Measurements from ENCODE around the gene KIAA0232.

Gene KIAA0232

GRCh38 chr4:6851431-6851830, 68.9 kb downstream of the KIAA0232 start:
- H3K4me1 Mint-ChIP-seq (ENCODE audit: low read depth), result peaks cover 31% of the 10 kb centered on the region
- peaks cover 76% of the 10 kb centered on the region for H3K36me3 Mint-ChIP-seq (ENCODE audit: low read depth)
- peaks cover 5% of the 10 kb centered on the region for H3K9me3 Mint-ChIP-seq
- no peaks in the 10 kb centered on the region for H3K27me3 Mint-ChIP-seq
- no peak overlapping the region for H3K4me3 Mint-ChIP-seq
- no peak for DNase-seq
- no peak overlapping the region for H3K27ac Mint-ChIP-seq

DNA sequence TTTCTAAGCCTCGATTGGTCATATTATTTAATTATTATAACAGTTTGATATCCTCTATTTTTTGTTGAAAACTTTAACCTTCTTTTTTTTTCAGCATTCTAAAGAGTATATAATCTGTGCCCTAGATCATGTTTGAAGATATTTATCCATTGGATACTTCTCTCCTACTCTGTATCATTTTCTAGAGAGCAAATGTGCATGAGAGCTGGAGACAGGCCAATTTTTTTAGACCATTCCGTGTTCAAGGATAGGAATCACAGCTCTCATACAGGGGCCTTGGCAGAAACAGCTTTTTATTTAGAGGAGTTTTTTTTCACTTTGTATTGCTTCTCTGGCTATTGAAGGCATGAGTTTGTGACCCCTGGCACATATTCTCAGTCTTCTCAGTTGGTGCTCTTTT, 69.4 kb downstream of the KIAA0232 start:
- Mint-ChIP-seq H3K36me3 (ENCODE audit: low read depth) (peaks cover 78% of the 10 kb centered on the region), H3K9me3 (peaks cover 5% of the 10 kb centered on the region), H3K4me1 (ENCODE audit: low read depth) (peaks cover 34% of the 10 kb centered on the region)

DNA sequence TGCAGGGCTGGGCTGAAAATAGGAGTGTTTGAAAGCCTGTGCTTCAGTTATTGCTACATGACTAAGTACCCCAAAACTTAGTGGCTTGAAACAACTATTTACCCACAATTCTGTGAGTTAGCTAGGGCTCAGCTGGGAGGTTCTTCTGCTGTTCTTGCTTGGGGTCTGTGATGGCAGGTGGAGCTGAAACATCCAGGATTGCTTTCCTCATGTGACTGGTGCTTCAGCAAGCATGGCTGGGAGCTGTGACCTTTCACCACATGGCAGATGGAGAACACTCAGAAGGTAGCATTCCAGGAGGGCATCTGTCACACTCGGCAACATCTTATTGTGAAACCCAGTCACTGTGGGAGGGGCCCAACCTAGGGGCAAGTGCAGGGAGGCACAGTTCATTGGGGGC, 70.1 kb downstream of the KIAA0232 start:
- Mint-ChIP-seq H3K4me1 (ENCODE audit: low read depth) (peaks cover 34% of the 10 kb centered on the region), H3K27me3 (no peaks in the 10 kb centered on the region), H3K4me3 (no peak overlapping the region), H3K27ac (no peak overlapping the region), H3K9me3 (peaks cover 5% of the 10 kb centered on the region), H3K36me3 (ENCODE audit: low read depth) (peaks cover 79% of the 10 kb centered on the region)
- no peak for DNase-seq

More for the DNA sequence above, 69.4 kb downstream of the KIAA0232 start:
- no peak overlapping the region for H3K4me3 Mint-ChIP-seq
- DNase-seq, result no peak
- no peaks in the 10 kb centered on the region for H3K27me3 Mint-ChIP-seq
- H3K27ac Mint-ChIP-seq, result no peak overlapping the region

GRCh38 chr4:6854098-6854744, 71.7 kb downstream of the KIAA0232 start:
- H3K27ac Mint-ChIP-seq, result peak overlapping the region; percentile 33
- H3K9me3 Mint-ChIP-seq, result peaks cover 5% of the 10 kb centered on the region
- no peaks in the 10 kb centered on the region for H3K27me3 Mint-ChIP-seq
- no peak overlapping the region for H3K4me3 Mint-ChIP-seq
- peaks cover 35% of the 10 kb centered on the region for H3K4me1 Mint-ChIP-seq (ENCODE audit: low read depth)
- DNase-seq, result no peak
- H3K36me3 Mint-ChIP-seq (ENCODE audit: low read depth), result peaks cover 77% of the 10 kb centered on the region

DNA sequence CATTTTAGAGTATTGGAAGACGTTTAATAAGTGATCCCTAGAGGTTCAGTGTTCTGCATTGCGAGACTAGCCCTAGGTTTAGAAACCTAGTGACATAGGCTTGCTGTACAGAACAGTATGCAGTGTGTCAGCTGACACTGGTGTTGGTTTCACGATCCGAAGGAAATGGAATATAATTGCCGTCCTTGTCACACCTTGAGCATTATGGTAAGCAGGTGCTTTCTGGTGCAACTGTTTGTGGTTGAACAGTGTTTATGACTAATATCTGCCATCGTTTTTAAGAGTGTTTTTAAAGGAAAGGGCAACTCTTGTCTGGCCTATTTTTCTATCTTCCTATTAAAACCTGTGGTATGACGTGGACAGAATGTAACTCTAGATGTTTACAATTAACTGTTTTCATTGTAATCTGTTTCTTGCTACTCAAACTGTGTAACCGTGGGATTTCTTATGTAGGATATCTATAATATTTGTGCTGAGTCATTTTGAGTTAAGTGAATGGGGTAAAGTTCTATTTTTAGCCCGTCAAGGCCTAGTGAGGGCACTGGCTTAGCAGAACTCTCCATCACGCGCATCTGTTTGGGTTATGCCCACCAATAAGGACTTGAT, 73.3 kb downstream of the KIAA0232 start:
- peaks cover 75% of the 10 kb centered on the region for H3K36me3 Mint-ChIP-seq (ENCODE audit: low read depth)
- no peak overlapping the region for H3K4me3 Mint-ChIP-seq
- H3K27me3 Mint-ChIP-seq, result no peaks in the 10 kb centered on the region
- H3K9me3 Mint-ChIP-seq, result peaks cover 5% of the 10 kb centered on the region
- peaks cover 35% of the 10 kb centered on the region for H3K4me1 Mint-ChIP-seq (ENCODE audit: low read depth)
- H3K27ac Mint-ChIP-seq, result peak overlapping the region; percentile 92
- no peak for DNase-seq

DNA sequence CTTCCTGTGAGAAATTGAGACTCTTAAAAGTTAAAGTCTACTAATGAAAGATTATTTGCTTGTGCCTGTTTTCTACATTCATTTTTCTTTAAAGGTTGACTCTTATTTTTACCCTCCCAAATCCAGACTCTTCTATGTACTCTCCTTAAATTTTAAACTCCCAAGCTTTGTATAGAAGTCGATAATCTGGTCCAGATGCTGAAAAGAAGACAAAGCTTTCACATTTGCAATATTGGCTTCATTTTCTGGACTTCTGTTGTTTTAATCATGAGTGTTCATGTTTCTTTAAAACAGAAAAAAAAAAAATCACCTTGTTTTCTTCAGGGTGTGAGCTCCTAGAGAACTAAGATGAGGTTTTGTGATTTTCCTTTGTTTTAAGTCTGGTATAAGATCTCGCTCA, 73.9 kb downstream of the KIAA0232 start:
- peaks cover 5% of the 10 kb centered on the region for H3K9me3 Mint-ChIP-seq
- H3K36me3 Mint-ChIP-seq (ENCODE audit: low read depth), result peaks cover 75% of the 10 kb centered on the region
- H3K27me3 Mint-ChIP-seq, result no peaks in the 10 kb centered on the region
- no peak for DNase-seq
- H3K4me3 Mint-ChIP-seq, result no peak overlapping the region
- peaks cover 35% of the 10 kb centered on the region for H3K4me1 Mint-ChIP-seq (ENCODE audit: low read depth)
- H3K27ac Mint-ChIP-seq, result peak overlapping the region; percentile 92

- Mint-ChIP-seq H3K4me3 (no peak overlapping the region), H3K36me3 (ENCODE audit: low read depth) (peaks cover 75% of the 10 kb centered on the region), H3K4me1 (ENCODE audit: low read depth) (peaks cover 35% of the 10 kb centered on the region), H3K9me3 (peaks cover 5% of the 10 kb centered on the region), H3K27me3 (no peaks in the 10 kb centered on the region), H3K27ac (peak overlapping the region; percentile 61)
- no peak for DNase-seq
Observed at GRCh38 chr4:6857009-6857882, 74.7 kb downstream of the KIAA0232 start.

GRCh38 chr4:6858997-6859396, 76.5 kb downstream of the KIAA0232 start:
- no peaks in the 10 kb centered on the region for H3K9me3 Mint-ChIP-seq
- H3K27me3 Mint-ChIP-seq, result no peaks in the 10 kb centered on the region
- no peak for DNase-seq
- no peak overlapping the region for H3K27ac Mint-ChIP-seq
- H3K4me1 Mint-ChIP-seq (ENCODE audit: low read depth), result peaks cover 27% of the 10 kb centered on the region
- no peak overlapping the region for H3K4me3 Mint-ChIP-seq
- H3K36me3 Mint-ChIP-seq (ENCODE audit: low read depth), result peaks cover 75% of the 10 kb centered on the region

- peaks cover 22% of the 10 kb centered on the region for H3K4me1 Mint-ChIP-seq (ENCODE audit: low read depth)
Observed at GRCh38 chr4:6859543-6859942, 77.0 kb downstream of the KIAA0232 start.

GRCh38 chr4:6868386-6868785, 85.9 kb downstream of the KIAA0232 start:
- DNase-seq, result no peak
- peaks cover 81% of the 10 kb centered on the region for H3K36me3 Mint-ChIP-seq (ENCODE audit: low read depth)
- H3K4me1 Mint-ChIP-seq (ENCODE audit: low read depth), result no peaks in the 10 kb centered on the region
- no peak overlapping the region for H3K4me3 Mint-ChIP-seq
- no peaks in the 10 kb centered on the region for H3K9me3 Mint-ChIP-seq
- H3K27me3 Mint-ChIP-seq, result no peaks in the 10 kb centered on the region
- peak overlapping the region; percentile 18 for H3K27ac Mint-ChIP-seq

More at GRCh38 chr4:6859543-6859942, 77.0 kb downstream of the KIAA0232 start:
- Mint-ChIP-seq H3K4me3 (no peak overlapping the region), H3K27me3 (no peaks in the 10 kb centered on the region), H3K27ac (peak overlapping the region; percentile 26), H3K36me3 (ENCODE audit: low read depth) (peaks cover 76% of the 10 kb centered on the region), H3K9me3 (no peaks in the 10 kb centered on the region)
- DNase-seq, result no peak

DNA sequence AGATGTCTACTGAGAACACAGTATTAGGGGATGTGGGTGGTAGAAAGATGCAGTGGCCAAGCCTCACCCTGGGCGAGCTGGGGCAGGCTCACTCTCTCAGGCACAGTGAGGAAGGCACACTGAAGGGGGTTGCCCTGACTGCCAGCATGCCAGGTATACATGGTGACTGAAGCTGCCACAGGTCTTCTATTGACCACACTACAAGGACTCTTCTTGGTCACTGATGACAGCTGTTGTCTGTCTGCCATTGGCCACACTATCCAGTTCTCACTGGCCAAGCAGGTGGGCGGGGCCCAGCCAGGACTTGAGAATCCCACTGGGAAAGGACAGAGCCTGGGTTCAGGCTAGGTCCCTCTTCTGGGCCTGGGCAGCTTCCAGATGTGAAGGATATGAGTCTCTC, 87.4 kb downstream of the KIAA0232 start:
- DNase-seq, result no peak
- no peaks in the 10 kb centered on the region for H3K27me3 Mint-ChIP-seq
- no peak overlapping the region for H3K4me3 Mint-ChIP-seq
- H3K4me1 Mint-ChIP-seq (ENCODE audit: low read depth), result no peaks in the 10 kb centered on the region
- H3K36me3 Mint-ChIP-seq (ENCODE audit: low read depth), result peaks cover 82% of the 10 kb centered on the region
- no peaks in the 10 kb centered on the region for H3K9me3 Mint-ChIP-seq
- H3K27ac Mint-ChIP-seq, result no peak overlapping the region

DNA sequence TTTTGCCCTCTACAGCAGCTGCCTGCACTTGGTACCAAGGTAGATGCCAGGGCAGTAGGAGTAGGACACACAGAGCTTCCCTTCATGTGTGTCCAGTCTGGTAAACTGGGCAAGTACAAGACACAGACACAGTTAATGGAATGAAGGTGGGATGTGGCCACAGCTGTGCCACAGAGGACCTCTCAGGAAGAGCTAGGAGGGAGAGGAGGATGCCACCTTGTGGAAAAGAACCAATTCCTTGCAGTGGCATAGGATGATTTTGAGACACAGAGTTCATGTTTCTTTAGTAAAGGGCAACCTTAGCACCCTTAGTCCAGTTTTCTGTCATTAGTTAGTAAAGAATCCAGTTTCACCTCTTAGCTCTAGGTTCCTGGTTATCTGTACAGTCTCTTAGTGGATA, 90.8 kb downstream of the KIAA0232 start:
- Mint-ChIP-seq H3K9me3 (no peaks in the 10 kb centered on the region), H3K36me3 (ENCODE audit: low read depth) (peaks cover 80% of the 10 kb centered on the region), H3K4me1 (ENCODE audit: low read depth) (no peaks in the 10 kb centered on the region), H3K27ac (no peak overlapping the region), H3K27me3 (no peaks in the 10 kb centered on the region), H3K4me3 (no peak overlapping the region)
- no peak for DNase-seq

- H3K4me1 Mint-ChIP-seq (ENCODE audit: low read depth), result no peaks in the 10 kb centered on the region
- no peaks in the 10 kb centered on the region for H3K27me3 Mint-ChIP-seq
- peaks cover 80% of the 10 kb centered on the region for H3K36me3 Mint-ChIP-seq (ENCODE audit: low read depth)
- H3K27ac Mint-ChIP-seq, result no peak overlapping the region
- H3K4me3 Mint-ChIP-seq, result no peak overlapping the region
- no peaks in the 10 kb centered on the region for H3K9me3 Mint-ChIP-seq
- DNase-seq, result peak; percentile 83
Observed at GRCh38 chr4:6873792-6874461, 91.4 kb downstream of the KIAA0232 start.

- H3K4me3 Mint-ChIP-seq, result no peak overlapping the region
- peaks cover 83% of the 10 kb centered on the region for H3K36me3 Mint-ChIP-seq (ENCODE audit: low read depth)
- H3K27me3 Mint-ChIP-seq, result no peaks in the 10 kb centered on the region
- no peak overlapping the region for H3K27ac Mint-ChIP-seq
- H3K4me1 Mint-ChIP-seq (ENCODE audit: low read depth), result no peaks in the 10 kb centered on the region
- no peaks in the 10 kb centered on the region for H3K9me3 Mint-ChIP-seq
- no peak for DNase-seq
Observed at GRCh38 chr4:6874981-6875380, 92.5 kb downstream of the KIAA0232 start.
